ENCODE measurements around the gene ZC3H18. TPM values are rescaled to one million over a fixed set of nuclear protein-coding genes. Genes with fewer than 3 reads are reported as not detected.

Gene ZC3H18
- total and polyA plus RNA-seq, 12 donors = 18.3 to 28.7 (median 22.0) TPM

GRCh38 chr16:88540346-88540977 lies 29.7 kb upstream of the ZC3H18 start:
- Histone ChIP-seq H3K9me3 (peaks cover 0 to 31% (median 17%) of the 10 kb centered on the region in 11 donors), H3K4me3 (no peak overlapping the region), H3K36me3 (no peaks in the 10 kb centered on the region), H3K27ac (no peak overlapping the region), H3K27me3 (peaks cover 0 to 51% (median 42%) of the 10 kb centered on the region in 7 donors), H3K4me1 (peaks cover 0 to 4% (median 2%) of the 10 kb centered on the region in 9 donors)
- 58 to 68% methylated on average over 20 of the region's 20 CpGs for WGBS, 2 donors
- ATAC-seq (no peak), DNase-seq (no peak)
- TF ChIP-seq CTCF (IDR thresholded peaks at IDR 0.05) = no peak
- intact Hi-C loops (cut with DNase I) = no loop called here

GRCh38 chr16:88541831-88542616 lies 28.2 kb upstream of the ZC3H18 start:
- Histone ChIP-seq H3K9me3 (peaks cover 0 to 31% (median 17%) of the 10 kb centered on the region in 11 donors), H3K27ac (no peak overlapping the region), H3K36me3 (no peaks in the 10 kb centered on the region), H3K4me3 (no peak overlapping the region), H3K27me3 (peaks cover 0 to 63% (median 53%) of the 10 kb centered on the region in 7 donors), H3K4me1 (no peaks in the 10 kb centered on the region)
- no peak for DNase-seq
- ATAC-seq = no peak
- WGBS, 2 donors = 65 to 70% methylated on average over 15 of the region's 15 CpGs
- intact Hi-C loops (cut with DNase I) = no loop called here
- no peak for TF ChIP-seq CTCF (IDR thresholded peaks at IDR 0.05)

GRCh38 chr16:88543230-88543813 lies 26.9 kb upstream of the ZC3H18 start:
- no peak overlapping the region for H3K4me3 ChIP-seq
- peaks cover 0 to 69% (median 55%) of the 10 kb centered on the region in 7 donors for H3K27me3 ChIP-seq
- 85% methylated on average over 8 of the region's 8 CpGs for WGBS, 2 donors
- H3K4me1 ChIP-seq = no peaks in the 10 kb centered on the region
- no peak for DNase-seq
- no peak overlapping the region for H3K27ac ChIP-seq
- intact Hi-C loops (cut with DNase I) = no loop called here
- no peak for TF ChIP-seq CTCF (IDR thresholded peaks at IDR 0.05)
- no peak for ATAC-seq
- H3K9me3 ChIP-seq = peaks cover 0 to 31% (median 17%) of the 10 kb centered on the region in 11 donors
- H3K36me3 ChIP-seq = no peaks in the 10 kb centered on the region

GRCh38 chr16:88545781-88546180 lies 24.4 kb upstream of the ZC3H18 start:
- Histone ChIP-seq H3K4me3 (no peak overlapping the region), H3K36me3 (no peaks in the 10 kb centered on the region), H3K27me3 (peaks cover 0 to 59% (median 40%) of the 10 kb centered on the region in 7 donors), H3K27ac (no peak overlapping the region), H3K4me1 (peaks cover 0 to 12% (median 9%) of the 10 kb centered on the region in 9 donors), H3K9me3 (peaks cover 0 to 31% (median 17%) of the 10 kb centered on the region in 11 donors)
- ATAC-seq (no peak), DNase-seq (no peak)
- 69 to 75% methylated on average over 7 of the region's 7 CpGs for WGBS, 2 donors
- intact Hi-C loops (cut with DNase I) = no loop called here
- no peak for TF ChIP-seq CTCF (IDR thresholded peaks at IDR 0.05)
